Uterus (tissue), 2 donors: ENCODE data around the gene DRG1.
"Not testable (repeated sequence)": the region's sequence is repeated elsewhere in the genome, so short reads cannot be mapped to it uniquely, and the experiment has no call there.

Experiments
- CTCF ChIP-seq, 4 experiments: fragments of 200-600 bp in 2 of 4; fragments of 450-650 bp in 2 of 4; sonication (generic) in 2 of 4; IDR thresholded peaks; one replicate each; pipeline ENCODE4 v1.5.1; 2016 to 2019; ENCODE audit warnings: antibody characterized with exemption in 4 of 4, mild to moderate bottlenecking in 2 of 4, moderate library complexity in 1 of 4
- POLR2A ChIP-seq, 2 donors: fragments of 450-650 bp; IDR thresholded peaks; one replicate each; pipeline ENCODE4 v1.6.1; 2016; ENCODE audit warnings: antibody characterized with exemption in 2 of 2, mild to moderate bottlenecking in 1 of 2, moderate library complexity in 1 of 2

DNA sequence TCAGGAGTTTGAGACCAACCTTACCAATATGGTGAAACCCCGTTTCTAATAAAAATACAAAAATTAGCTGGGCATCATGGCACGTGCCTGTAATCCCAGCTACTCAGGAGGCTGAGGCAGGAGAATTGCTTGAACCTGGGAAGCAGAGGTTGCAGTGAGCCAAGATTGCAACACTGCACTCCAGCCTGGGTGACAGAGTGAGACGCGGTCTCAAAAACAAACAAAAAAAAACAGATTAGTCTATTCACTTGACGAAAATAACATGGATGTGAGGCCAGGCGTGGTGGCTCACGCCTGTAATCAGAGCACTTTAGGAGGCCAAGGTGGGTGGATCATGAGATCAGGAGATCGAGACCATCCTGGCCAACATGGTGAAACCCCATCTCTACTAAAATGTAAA is 83.1 kb downstream of the DRG1 start:
- not testable (repeated sequence) for TF ChIP-seq CTCF, POLR2A (IDR thresholded peaks at IDR 0.05)
